AG08396 (cell line): ENCODE results near the gene SH3RF3.
"Not testable (repeated sequence)": the region's sequence is repeated elsewhere in the genome, so short reads cannot be mapped to it uniquely, and the experiment has no call there.

ENCODE experiments used
- DNase-seq: peaks from one replicate; pipeline ENCODE4 v3.0.0; 2012; ENCODE audit warnings: low spot score, mixed read lengths

The SH3RF3 gene

GRCh38 chr2:109118321-109118720 lies 10.7 kb upstream of the SH3RF3 start:
- no peak for DNase-seq

DNA sequence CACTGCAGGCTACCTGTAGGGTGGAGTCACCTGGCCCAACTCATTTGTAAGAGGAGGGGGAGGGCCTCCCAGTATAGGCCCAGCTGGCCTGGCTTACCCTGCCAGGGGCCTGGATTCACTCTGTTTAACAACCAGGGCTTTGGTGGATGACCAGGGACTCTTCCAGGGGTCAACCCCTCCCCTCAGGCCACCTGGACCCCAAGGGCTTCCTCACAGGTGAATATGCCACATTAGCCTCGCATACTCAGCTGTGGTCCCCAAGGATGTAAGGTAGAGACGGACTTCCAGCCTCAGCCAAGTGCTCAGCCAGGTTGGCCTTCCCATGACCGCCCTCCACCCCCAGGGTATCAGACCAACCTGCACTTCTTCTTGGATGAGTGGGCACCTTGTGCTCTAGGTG lies 8.8 kb upstream of the SH3RF3 start:
- no peak for DNase-seq

- not testable (repeated sequence) for DNase-seq
These were observed 8.3 kb upstream of the SH3RF3 start for GRCh38 chr2:109120686-109121085.

DNA sequence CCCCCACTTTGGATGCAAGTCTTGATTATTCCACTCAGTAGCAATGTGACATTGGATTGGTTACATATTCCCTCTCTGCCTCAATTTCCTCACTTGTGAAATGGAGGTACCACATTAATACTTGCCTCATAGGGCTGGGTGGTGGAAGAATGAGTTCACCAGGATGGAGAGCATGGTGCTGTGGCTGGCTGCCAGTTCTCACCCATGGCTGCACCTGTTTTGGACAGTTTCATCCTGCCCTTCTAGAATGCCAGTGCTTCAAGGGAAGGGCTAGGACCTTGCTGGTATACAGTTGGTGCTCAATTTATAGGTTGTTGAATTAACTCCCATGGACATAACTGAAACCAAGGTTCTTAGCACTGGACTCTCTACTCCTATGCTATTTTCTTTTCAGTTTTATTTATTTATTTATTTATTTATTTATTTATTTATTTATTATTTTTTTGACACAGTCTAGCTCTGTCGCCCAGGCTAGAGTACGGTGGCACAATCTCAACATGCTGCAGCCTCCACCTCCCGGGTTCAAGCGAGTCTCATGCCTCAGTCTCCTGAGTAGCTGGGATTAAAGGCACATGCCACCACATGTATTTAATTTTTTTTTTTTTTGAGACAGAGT lies 5.3 kb upstream of the SH3RF3 start:
- DNase-seq, result no peak

DNA sequence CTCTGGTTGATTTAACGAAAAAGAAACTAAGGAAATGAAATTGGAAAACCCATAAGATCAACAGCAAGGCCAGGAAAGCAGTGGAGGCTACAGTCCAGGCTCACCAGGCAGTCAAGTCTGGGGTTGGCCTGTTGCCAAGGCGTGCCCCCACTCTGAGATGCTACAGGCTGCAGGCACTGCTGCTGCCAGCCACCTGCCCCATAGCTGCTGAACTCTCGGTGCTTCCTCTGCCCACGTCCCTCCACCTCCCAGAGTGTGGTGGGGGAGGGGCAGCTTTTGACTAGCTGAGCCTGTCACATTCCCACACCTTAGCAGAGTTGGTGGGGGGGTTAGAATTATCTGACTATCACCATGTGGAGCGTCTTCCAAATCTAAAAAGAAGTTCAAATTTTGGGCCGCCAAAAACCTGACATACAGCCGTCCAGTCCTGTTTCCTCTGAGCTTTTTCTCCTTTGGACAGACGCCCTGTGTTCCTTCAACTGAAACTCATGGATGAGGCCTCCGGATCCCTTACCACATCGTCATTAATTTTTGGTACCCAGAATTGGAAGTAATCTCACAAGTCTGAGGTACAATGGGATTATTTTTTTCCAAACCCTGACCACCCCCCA lies 3.9 kb upstream of the SH3RF3 start:
- DNase-seq, result no peak

DNA sequence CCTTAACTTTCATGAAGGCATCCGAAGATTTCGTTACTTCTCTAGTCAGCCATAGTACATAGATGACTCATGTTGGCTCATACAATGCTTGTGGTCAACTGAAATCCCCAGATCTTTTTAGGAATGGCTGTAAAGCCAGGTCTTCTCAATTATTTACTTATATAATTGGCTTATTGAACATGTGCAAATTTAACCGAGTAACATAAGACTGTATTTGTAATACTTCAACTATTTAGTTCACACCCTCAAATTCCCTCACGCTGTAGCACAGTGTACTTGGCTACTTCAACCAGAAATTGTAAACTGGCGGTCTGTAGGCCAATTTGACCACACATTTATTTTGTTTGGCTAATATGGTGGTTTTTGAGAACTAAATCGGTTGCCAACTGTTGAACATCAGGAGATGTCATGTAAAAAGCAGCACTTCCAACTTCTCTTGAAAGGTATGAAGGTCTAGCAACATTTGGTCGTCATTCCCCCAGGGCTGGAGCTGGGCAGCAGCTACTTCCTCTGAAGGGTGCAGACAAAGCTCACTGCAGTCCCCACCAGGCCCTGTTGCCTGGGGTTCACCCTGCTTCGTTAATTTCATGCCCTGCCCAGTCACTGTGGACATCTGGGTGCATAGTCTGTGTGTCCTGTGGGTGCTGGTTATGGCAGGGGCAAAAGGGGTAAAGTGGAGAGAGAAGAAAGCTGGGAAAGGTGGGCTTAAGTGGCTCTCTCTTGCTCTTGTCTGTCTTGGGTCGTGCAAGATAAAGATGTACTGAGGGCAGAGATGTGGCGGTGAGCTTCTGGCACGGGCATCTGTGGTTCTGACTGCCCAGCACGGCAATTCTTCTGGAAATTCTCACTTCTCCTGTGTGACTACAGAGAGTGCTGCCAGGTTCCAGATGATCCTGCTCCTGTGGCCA lies 3.2 kb upstream of the SH3RF3 start:
- DNase-seq, result peak; percentile 84

DNA sequence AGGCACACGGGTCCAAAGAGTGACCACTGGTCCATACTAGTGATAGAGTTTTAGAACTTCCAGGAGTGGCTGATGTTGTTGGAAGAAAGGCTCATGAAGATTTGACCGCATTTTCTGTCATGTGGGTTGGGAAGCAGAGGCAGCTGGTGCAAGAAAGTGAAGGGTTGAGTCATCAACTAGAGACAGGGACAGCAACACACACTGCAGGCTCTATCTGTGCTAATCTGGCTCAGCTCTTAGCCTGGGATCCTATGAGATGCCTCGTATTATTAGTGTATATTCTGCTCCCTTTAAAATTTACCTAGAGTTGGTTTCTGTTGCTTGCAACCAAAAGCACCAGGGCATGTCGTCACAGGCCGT lies 2.5 kb upstream of the SH3RF3 start:
- DNase-seq, result peak; percentile 82

DNA sequence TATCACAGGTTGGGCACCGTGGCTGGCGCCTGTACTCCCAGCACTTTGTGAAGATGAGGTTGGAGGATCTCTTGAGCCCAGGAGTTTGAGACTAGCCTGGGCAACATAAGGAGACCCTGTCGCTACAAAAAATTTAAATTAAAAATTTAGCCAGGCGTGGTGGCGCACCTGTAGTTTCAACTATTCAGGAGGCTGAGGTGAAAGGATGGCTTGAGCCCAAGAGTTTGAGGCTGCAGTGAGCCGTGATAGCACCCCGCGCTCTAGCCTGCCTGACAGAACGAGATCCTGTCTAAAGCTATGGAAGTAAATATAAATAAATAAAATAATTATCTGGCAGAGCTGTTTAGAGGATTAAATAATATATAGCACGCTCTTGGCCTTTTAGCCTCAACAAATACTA lies 1.4 kb upstream of the SH3RF3 start:
- DNase-seq, result no peak

GRCh38 chr2:109128048-109128615 lies 873 bp upstream of the SH3RF3 start:
- peak; percentile 93 for DNase-seq

- peak; percentile 72 for DNase-seq
These were observed 433 bp downstream of the SH3RF3 start for GRCh38 chr2:109129356-109129920.

DNA sequence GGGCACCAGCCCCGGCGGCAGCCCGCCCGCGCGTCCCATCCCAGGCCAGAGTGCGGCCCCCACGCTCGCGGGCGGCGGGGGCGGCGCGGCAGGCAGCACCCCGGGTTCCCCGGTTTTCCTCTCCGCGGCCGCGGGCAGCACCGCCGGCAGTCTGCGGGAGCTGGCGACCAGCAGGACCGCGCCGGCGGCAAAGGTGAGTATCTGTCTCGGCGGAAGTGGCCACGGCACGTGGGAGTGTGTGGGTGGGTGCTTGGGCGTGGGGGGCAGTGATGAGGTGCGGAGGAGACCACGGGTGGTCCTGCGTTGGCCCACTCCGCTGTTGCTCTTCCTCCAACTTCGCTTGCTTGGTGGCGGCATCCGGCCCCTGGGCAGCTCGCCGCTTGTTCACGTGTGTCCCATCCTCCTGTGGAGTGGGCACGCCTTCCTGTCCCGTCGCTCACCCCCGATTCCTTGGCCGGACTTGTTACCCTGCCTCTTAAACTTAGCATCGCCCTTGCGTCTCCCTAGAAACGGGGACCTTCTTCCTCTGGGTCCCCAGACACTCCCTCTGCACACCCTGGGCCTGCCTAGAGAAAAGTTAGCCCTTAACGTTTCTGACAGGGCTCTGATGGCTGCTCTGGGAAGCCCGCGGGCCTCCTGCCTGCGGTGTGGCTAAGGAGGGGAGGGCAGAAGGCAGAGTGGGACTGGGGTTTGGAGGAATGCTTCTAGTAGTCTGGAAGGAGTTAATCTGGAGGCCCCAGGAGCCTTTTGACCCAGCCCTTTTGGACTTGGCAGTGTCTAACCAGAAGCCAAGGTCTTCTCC lies 1.1 kb downstream of the SH3RF3 start:
- DNase-seq, result peak; percentile 36

DNA sequence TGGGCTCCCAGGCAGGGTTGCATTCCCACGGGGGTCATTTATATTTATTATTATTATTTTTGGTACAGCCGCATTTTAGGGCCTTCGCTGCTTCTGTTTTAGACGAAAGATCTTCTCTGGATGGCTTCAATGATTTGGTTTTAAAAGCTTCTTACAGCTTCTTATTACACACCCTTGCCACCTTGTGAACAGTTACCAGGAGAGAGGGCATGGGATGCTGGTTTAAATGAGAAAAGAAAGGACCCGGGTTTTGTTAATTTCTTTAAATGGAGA lies 1.7 kb downstream of the SH3RF3 start:
- DNase-seq, result no peak

DNA sequence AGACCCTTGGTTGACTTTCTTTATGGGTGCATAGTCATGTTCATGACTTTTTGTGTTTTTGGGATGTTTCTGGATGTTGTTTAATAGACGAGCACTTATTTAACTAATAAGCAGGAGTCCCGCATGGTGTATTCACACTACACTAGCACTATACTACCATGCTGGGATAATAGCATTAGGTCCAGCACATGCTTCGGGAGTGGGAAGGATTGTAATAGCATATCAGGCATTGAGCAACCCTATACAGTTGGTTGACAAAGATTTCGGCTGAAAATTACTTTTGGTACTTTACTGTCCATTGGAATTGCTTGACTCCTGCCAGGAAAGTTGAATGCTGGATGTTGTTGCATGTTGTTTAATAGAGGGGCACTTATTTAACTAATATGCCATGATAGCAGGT lies 2.8 kb downstream of the SH3RF3 start:
- no peak for DNase-seq

DNA sequence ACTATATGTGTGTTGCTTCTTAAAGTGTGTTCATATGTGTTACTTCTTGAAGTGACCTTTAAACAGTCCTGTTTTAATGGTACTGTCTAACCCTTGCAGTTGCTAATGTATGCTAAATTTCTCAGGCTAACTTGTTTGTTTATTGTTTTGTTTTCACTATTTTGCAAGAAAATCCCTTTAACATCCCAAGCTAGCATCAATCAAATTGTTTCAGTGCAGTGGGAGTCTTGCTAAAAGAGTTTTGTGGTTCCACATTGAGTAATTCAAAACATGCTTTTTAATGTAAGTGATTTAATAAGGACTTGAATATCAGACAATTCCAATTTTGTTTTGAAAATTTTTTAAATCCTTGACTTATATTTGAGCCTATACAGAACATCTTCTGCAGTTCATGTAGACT lies 3.6 kb downstream of the SH3RF3 start:
- DNase-seq, result no peak

GRCh38 chr2:109133746-109134145 lies 4.7 kb downstream of the SH3RF3 start:
- DNase-seq, result no peak

DNA sequence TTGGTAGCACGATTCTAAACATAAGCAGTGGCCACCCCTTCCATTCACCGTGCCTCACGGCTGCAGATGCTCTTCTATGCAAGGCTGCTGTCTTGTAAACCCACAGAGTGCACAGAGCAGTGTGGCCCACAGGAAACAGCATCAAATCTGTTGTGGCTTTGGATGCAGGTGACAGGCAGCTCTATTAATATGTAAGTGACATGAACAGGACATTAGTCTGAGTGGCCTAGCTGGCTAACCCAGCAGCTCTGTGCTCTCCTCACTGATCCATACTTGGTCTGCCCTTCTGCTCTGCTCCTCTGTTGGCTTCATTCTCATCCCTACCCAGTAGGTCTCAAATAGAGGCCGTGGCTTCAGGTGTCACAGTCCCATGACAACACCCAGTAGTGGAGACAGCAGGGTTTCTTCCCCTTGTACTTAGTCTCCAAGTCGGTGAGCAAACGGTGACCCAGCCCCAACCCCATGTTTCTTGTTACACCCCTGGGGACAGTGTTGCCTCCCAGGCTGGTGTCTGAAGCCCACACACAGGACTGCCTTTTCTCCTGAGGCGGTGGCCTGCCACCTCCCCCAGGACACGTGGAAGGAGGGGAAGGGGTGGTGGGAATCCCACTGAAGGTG lies 5.8 kb downstream of the SH3RF3 start:
- DNase-seq, result no peak

GRCh38 chr2:109135359-109136197 lies 6.6 kb downstream of the SH3RF3 start:
- DNase-seq, result no peak

GRCh38 chr2:109136542-109136941 lies 7.5 kb downstream of the SH3RF3 start:
- no peak for DNase-seq

DNA sequence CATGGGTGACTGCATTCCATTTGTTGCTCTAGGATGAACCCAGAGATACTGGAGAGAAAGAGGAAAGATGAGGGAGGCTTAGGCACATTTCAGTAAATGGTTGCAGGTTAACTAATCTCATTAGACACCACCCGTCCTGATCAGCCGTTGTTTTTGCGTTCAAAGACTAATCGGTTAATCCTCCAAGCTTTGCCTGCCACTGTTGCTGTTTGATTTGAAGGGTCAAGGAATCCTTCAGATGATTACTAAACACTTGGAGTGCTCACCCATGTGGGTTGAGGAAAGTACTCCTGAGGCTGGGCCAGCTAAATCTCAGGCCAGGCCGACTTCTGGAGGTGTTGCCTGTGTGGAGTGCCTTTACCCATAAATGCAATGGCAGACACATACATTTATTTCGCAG lies 8.6 kb downstream of the SH3RF3 start:
- no peak for DNase-seq

DNA sequence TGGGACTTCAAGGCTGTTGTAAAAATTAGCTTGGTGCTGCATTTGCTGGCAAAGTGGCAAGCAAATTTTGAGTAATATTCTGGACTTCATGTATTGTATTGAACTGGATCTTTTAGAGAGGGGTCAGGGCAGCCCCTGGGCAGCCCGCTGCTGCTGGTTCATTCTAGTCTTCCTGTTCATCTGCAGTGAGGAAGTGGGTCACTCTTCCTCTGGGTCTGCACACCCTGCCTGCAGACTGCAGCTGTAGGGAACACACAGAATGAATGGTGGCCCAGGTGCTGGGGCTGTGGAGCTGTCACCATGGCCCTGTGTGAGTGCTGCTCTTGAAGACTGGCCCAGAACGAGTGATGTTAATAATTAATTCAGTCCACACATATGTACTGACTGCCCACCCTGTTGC lies 9.4 kb downstream of the SH3RF3 start:
- DNase-seq, result no peak

GRCh38 chr2:109139002-109139401 lies 10.0 kb downstream of the SH3RF3 start:
- DNase-seq, result no peak
